NCI-H2196 treated with DMSO at 0.1 percent for 48 hours (cell line): ENCODE data around the gene CFD.

ENCODE experiments used
- DNase-seq: peaks from one replicate; lab custom pipeline; 2025; ENCODE audit not compliant: unreplicated experiment; lab: John Stamatoyannopoulos, UW

The CFD gene

GRCh38 chr19:903266-903797, 43.9 kb downstream of the CFD start:
- no peak for DNase-seq

GRCh38 chr19:904545-904944, 45.1 kb downstream of the CFD start:
- no peak for DNase-seq

GRCh38 chr19:906480-906879, 47.0 kb downstream of the CFD start:
- DNase-seq: no peak

GRCh38 chr19:907183-907853, 47.9 kb downstream of the CFD start:
- DNase-seq: no peak

GRCh38 chr19:911197-912033, 52.0 kb downstream of the CFD start:
- DNase-seq: no peak

- no peak for DNase-seq
These were observed 53.0 kb downstream of the CFD start for GRCh38 chr19:912181-913079.
